OCI-LY3 (cell line): ENCODE results near the gene GORASP2.

Experiments
- CTCF ChIP-seq: fragments of 200-600, 300-600 bp; sonication (generic); IDR thresholded peaks from 2 replicates; pipeline ENCODE4 v1.5.1; 2014; ENCODE audit warnings: antibody characterized with exemption, low read length, low read depth
- EZH2phosphoT487 ChIP-seq: fragments of 200-600 bp; shearing (Covaris generic); IDR thresholded peaks from 2 replicates; pipeline ENCODE4 v1.6.1; 2018; ENCODE audit warnings: antibody characterized with exemption, mixed run types, low read depth

DNA sequence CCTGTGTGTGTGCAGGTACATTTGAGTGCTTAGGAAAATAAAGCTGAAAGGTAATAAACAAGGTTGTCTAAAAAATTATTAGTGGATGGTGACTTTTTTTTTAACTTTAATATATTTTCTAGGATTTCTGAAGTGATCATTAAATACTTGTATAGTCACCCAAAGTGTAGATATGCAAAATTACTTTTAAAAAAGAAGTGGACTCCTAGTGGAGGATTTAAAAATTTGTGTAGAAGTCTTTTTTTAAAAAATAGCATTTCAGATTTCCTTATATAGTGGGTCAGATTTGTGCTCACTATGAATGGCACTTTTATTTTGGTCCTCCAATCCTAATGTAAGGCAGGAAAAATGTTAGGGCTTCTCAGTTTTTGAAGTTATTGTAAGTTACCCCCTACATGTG lies 3.9 kb downstream of the GORASP2 start:
- no peak for TF ChIP-seq CTCF
- TF ChIP-seq EZH2phosphoT487, result no peak
